GM12878 (cell line): Measurements from ENCODE around the gene P2RX4. TPM values are rescaled to one million over a fixed set of nuclear protein-coding genes. Genes with fewer than 3 reads are reported as not detected.

Source experiments
- ATAC-seq: fragments of 200-7000 bp; cut with Tn5 transposase; 3 replicates; pipeline ENCODE4 v1.9.1; 2020; ENCODE audit warnings: mild to moderate bottlenecking, moderate library complexity
- BruUV-seq: library from RNA; stranded (reverse); fragments of 400-500 nt; replicated peaks from 2 replicates; lab custom pipeline; 2021; lab: Mats Ljungman, UMichigan
- CTCF ChIA-PET: fragments of 300-600 bp; sonication (Branson Sonifier 250); formaldehyde crosslinking; extraction: SDS; loops from one replicate; lab custom pipeline; 2021; ENCODE audit warnings: inconsistent platforms; lab: Yijun Ruan, JAX
- POLR2A ChIA-PET: fragments of 350-600 bp; formaldehyde crosslinking; extraction: SDS; loops from one replicate; lab custom pipeline; 2021; ENCODE audit warnings: inconsistent platforms; lab: Charles Lee
- RAD21 ChIA-PET: fragments of 300-600 bp; sonication (Branson Sonifier 250); formaldehyde crosslinking; loops from one replicate; lab custom pipeline; 2023; ENCODE audit warnings: antibody characterized with exemption; ENCODE audit not compliant: unreplicated experiment; lab: Charles Lee
- SMC1A ChIA-PET: fragments of 300-600 bp; sonication (Branson Sonifier 250); formaldehyde crosslinking; loops from one replicate; lab custom pipeline; 2023; ENCODE audit not compliant: unreplicated experiment, uncharacterized antibody; lab: Charles Lee
- DNase-seq: peaks from one replicate; pipeline ENCODE4 v3.0.0-alpha.2; 2011; ENCODE audit warnings: low read depth, low spot score
- FAIRE-seq: peaks from 3 replicates; lab custom pipeline; 2011; peaks lifted over from hg19 to GRCh38; lab: Jason Lieb, UNC
- H2AFZ ChIP-seq: 2 replicates; pipeline ENCODE4 v1.6.0; 2011; ENCODE audit warnings: low read depth, low read length, control low read depth; ENCODE audit not compliant: control insufficient read depth
- H3K27ac ChIP-seq: 2 replicates; pipeline ENCODE4 v1.5.1; 2011; ENCODE audit warnings: control low read depth; ENCODE audit not compliant: control insufficient read depth, insufficient read depth
- H3K27me3 ChIP-seq, 2 experiments: replicated peaks in 1 of 2; 2 replicates each; pipeline versions ENCODE4 v1.6.0 to v1.6.1; 2011; ENCODE audit warnings: low read length in 1 of 2; ENCODE audit not compliant: control insufficient read depth in 2 of 2, insufficient read depth in 2 of 2
- H3K36me3 ChIP-seq, 2 experiments: 2 replicates each; pipeline ENCODE4 v1.5.1; 2011; ENCODE audit warnings: low read length in 1 of 2; ENCODE audit not compliant: control insufficient read depth in 2 of 2, insufficient read depth in 2 of 2
- H3K4me1 ChIP-seq: 2 replicates; pipeline ENCODE4 v1.6.1; 2011; ENCODE audit warnings: mild to moderate bottlenecking, low read length, moderate library complexity, mixed read lengths; ENCODE audit not compliant: control insufficient read depth, insufficient read depth
- H3K4me2 ChIP-seq: 2 replicates; pipeline ENCODE4 v1.6.0; 2011; ENCODE audit warnings: control low read depth; ENCODE audit not compliant: control insufficient read depth, insufficient read depth
- H3K4me3 ChIP-seq: fragments of 200-600 bp; sonication (generic); 2 replicates; pipeline ENCODE4 v1.5.1; 2016
- H3K79me2 ChIP-seq: 2 replicates; pipeline ENCODE4 v1.6.0; 2011; ENCODE audit warnings: low read length; ENCODE audit not compliant: control insufficient read depth, insufficient read depth
- H3K9ac ChIP-seq: 2 replicates; pipeline ENCODE4 v1.8.0; 2011; ENCODE audit warnings: low read length, control low read depth, mixed read lengths; ENCODE audit not compliant: control insufficient read depth, insufficient read depth
- H3K9me3 ChIP-seq: replicated peaks from 3 replicates; pipeline ENCODE4 v1.5.1; 2011; ENCODE audit warnings: mild to moderate bottlenecking, low read length; ENCODE audit not compliant: control insufficient read depth, insufficient read depth
- H4K20me1 ChIP-seq: 2 replicates; pipeline ENCODE4 v1.6.0; 2011; ENCODE audit not compliant: control insufficient read depth, insufficient read depth
- BCL11A ChIP-seq: IDR thresholded peaks from 2 replicates; pipeline ENCODE4 v1.6.1; 2011; ENCODE audit warnings: low read depth, low read length
- CBX3 ChIP-seq: fragments of 200-600 bp; sonication (generic); IDR thresholded peaks from 2 replicates; pipeline ENCODE4 v1.6.1; 2016; ENCODE audit warnings: low read depth, borderline replicate concordance
- ELK1 ChIP-seq: IDR thresholded peaks from 2 replicates; pipeline ENCODE4 v1.6.1; 2012; ENCODE audit warnings: low read depth, low read length, improper control_type of control experiment
- FOXM1 ChIP-seq: IDR thresholded peaks from 2 replicates; pipeline ENCODE4 v1.6.1; 2012; ENCODE audit warnings: low read depth, mild to moderate bottlenecking, inconsistent platforms, low read length, moderate library complexity
- GATAD2B ChIP-seq: fragments of 450-650 bp; conservative IDR thresholded peaks from 2 replicates; pipeline ENCODE4 v1.6.1; 2017; ENCODE audit warnings: low read depth, mild to moderate bottlenecking, moderate library complexity
- HDAC6 ChIP-seq: fragments of 200-600 bp; sonication (generic); IDR thresholded peaks from one replicate; pipeline ENCODE4 v1.8.0; 2017; ENCODE audit warnings: antibody characterized with exemption; ENCODE audit not compliant: unreplicated experiment
- IKZF2 ChIP-seq, 2 experiments: fragments of 450-650 bp; IDR thresholded peaks; 2 replicates each; pipeline ENCODE4 v1.6.1; 2017; ENCODE audit warnings: mild to moderate bottlenecking in 2 of 2, moderate library complexity in 2 of 2
- IRF3 ChIP-seq: fragments of 450-650 bp; IDR thresholded peaks from 2 replicates; pipeline ENCODE4 v1.6.1; 2014; ENCODE audit warnings: mild to moderate bottlenecking
- JUND ChIP-seq: IDR thresholded peaks from 2 replicates; pipeline ENCODE4 v1.6.1; 2012; ENCODE audit warnings: low read depth, mild to moderate bottlenecking, low read length, improper control_type of control experiment, moderate library complexity
- POU2F2 ChIP-seq: IDR thresholded peaks from 3 replicates; pipeline ENCODE4 v1.6.1; 2011; ENCODE audit warnings: low read depth, mild to moderate bottlenecking, low read length, borderline replicate concordance
- RAD51 ChIP-seq: fragments of 450-650 bp; IDR thresholded peaks from 2 replicates; pipeline ENCODE4 v1.6.1; 2016; ENCODE audit warnings: moderate library complexity, mild to moderate bottlenecking, inconsistent platforms
- SMC3 ChIP-seq: IDR thresholded peaks from 2 replicates; pipeline ENCODE4 v1.6.1; 2011; ENCODE audit warnings: low read length, improper control_type of control experiment, borderline replicate concordance
- SREBF1 ChIP-seq: IDR thresholded peaks from 2 replicates; pipeline ENCODE4 v1.6.1; 2012; ENCODE audit warnings: mild to moderate bottlenecking, low read length
- STAT1 ChIP-seq: fragments of 450-650 bp; conservative IDR thresholded peaks from 2 replicates; pipeline ENCODE4 v1.6.1; 2014; ENCODE audit warnings: antibody characterized with exemption, mild to moderate bottlenecking
- STAT3 ChIP-seq: IDR thresholded peaks from 2 replicates; pipeline ENCODE4 v1.6.1; 2011; ENCODE audit warnings: low read depth, low read length, improper control_type of control experiment
- ZNF384 ChIP-seq: IDR thresholded peaks from 2 replicates; pipeline ENCODE4 v1.6.1; 2012; ENCODE audit warnings: low read depth, mild to moderate bottlenecking, low read length, improper control_type of control experiment, borderline replicate concordance
- WGBS: methylation state at CpG from one replicate; pipeline ENCODE4 v1.1.6; 2016; ENCODE audit warnings: low lambda C conversion rate; ENCODE audit not compliant: insufficient replicate concordance, insufficient coverage; ENCODE audit errors: missing lambda C conversion rate; 5-methylcytosine and 5-hydroxymethylcytosine counted together
- in situ Hi-C: fragments of 300-500 bp; cut with MboI; formaldehyde crosslinking; loops from 9 replicates; pipeline ENCODE4 v1.14.3; 2018; ENCODE audit warnings: mixed read lengths
- intact Hi-C: fragments of 100-400 bp; cut with micrococcal nuclease; formaldehyde crosslinking; loops from one replicate; pipeline ENCODE4 v1.14.2; 2022; ENCODE audit not compliant: unreplicated experiment
- polyA plus RNA-seq, 11 experiments: library from polyadenylated mRNA; depleted of rRNA in 4 of 11; unstranded in 6 of 11; stranded (reverse) in 5 of 11; fragments of >200 nt; fragmentation: Nextera tagmentation in 4 of 11; fragmentation: Illumina TruSeq in 1 of 11; extraction: Ambion mirVana in 4 of 11; extraction: Trizol in 1 of 11; gene quantifications; 1 replicate in 1 of 11; 2 replicates in 10 of 11; pipeline versions ENCODE4 v1.2.1 to v1.2.3, GENCODE V29; 2011 to 2016; ENCODE audit warnings: inconsistent platforms in 2 of 11, missing spikeins in 2 of 11, low read depth in 1 of 11
- total RNA-seq, 4 experiments: library from RNA; depleted of rRNA in 3 of 4; stranded (reverse); fragments of >200 nt in 3 of 4; fragmentation: Illumina TruSeq in 1 of 4; extraction: Trizol in 1 of 4; gene quantifications; 2 replicates each; pipeline versions ENCODE4 v1.2.1 to v1.2.3, GENCODE V29; 2013 to 2021
- TF ChIP-seq, protein P1 (sequence below): fragments of 450-650 bp; IDR thresholded peaks from 2 replicates; pipeline ENCODE4 v1.6.1; 2016; ENCODE audit warnings: mild to moderate bottlenecking, moderate library complexity, borderline replicate concordance

Gene P2RX4
- total and polyA plus RNA-seq, 10 of the 15 experiments (the other 5 are each of a cell fraction or from before 2014, with no cell fraction given), result 9.0 to 43.4 (median 20.5) TPM

GRCh38 chr12:121165316-121165715, 44.6 kb upstream of the P2RX4 start (continued):
- TF ChIP-seq RAD51, result no peak

DNA sequence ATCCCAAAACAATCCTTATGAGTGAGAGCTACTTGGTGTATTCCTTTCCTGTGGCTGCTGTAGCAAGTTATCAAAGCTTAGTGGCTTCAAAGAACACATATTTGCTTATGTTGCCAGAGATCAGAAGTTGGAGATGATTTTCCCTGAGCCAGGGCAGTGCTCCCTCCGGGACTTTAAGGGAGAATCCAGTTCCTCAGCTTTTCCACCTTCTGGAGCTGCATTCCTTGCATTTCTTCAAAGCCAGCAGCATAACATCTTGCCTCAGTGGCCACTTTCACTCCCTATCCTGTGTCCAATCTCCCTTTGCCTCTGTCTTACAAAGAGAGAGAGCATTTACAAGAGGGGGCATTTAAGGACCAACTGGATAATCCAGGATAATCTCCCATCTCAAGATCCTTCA, 43.6 kb upstream of the P2RX4 start:
- no peaks in the 10 kb centered on the region for H3K4me1 ChIP-seq
- H3K27me3 ChIP-seq, result no peaks in the 10 kb centered on the region
- intact Hi-C loops (no loop called here), in situ Hi-C loops (no loop called here)
- H3K27ac ChIP-seq, result no peak overlapping the region
- ChIA-PET CTCF (interaction anchor here (0.7 kb wide), 1 partner anchor 10 kb away, joined by 3 read pairs; no protein-coding TSS in a partner anchor), POLR2A (no interaction called here), RAD21 (no interaction called here), SMC1A (no interaction called here)
- no peaks in the 10 kb centered on the region for H4K20me1 ChIP-seq
- no peak for FAIRE-seq
- no peak overlapping the region for H2AFZ ChIP-seq
- WGBS, result 43% methylated on average over 1 of the region's 1 CpG
- no peak for ATAC-seq
- no peak overlapping the region for H3K4me3 ChIP-seq
- no peaks in the 10 kb centered on the region for H3K9me3 ChIP-seq
- H3K79me2 ChIP-seq, result no peaks in the 10 kb centered on the region
- no TSS peak for BruUV-seq
- DNase-seq, result no peak
- H3K36me3 ChIP-seq, result no peaks in the 10 kb centered on the region; a peak in 1 of 4 replicates
- H3K9ac ChIP-seq, result no peak overlapping the region
- no peak overlapping the region for H3K4me2 ChIP-seq
- TF ChIP-seq, protein P1, sequence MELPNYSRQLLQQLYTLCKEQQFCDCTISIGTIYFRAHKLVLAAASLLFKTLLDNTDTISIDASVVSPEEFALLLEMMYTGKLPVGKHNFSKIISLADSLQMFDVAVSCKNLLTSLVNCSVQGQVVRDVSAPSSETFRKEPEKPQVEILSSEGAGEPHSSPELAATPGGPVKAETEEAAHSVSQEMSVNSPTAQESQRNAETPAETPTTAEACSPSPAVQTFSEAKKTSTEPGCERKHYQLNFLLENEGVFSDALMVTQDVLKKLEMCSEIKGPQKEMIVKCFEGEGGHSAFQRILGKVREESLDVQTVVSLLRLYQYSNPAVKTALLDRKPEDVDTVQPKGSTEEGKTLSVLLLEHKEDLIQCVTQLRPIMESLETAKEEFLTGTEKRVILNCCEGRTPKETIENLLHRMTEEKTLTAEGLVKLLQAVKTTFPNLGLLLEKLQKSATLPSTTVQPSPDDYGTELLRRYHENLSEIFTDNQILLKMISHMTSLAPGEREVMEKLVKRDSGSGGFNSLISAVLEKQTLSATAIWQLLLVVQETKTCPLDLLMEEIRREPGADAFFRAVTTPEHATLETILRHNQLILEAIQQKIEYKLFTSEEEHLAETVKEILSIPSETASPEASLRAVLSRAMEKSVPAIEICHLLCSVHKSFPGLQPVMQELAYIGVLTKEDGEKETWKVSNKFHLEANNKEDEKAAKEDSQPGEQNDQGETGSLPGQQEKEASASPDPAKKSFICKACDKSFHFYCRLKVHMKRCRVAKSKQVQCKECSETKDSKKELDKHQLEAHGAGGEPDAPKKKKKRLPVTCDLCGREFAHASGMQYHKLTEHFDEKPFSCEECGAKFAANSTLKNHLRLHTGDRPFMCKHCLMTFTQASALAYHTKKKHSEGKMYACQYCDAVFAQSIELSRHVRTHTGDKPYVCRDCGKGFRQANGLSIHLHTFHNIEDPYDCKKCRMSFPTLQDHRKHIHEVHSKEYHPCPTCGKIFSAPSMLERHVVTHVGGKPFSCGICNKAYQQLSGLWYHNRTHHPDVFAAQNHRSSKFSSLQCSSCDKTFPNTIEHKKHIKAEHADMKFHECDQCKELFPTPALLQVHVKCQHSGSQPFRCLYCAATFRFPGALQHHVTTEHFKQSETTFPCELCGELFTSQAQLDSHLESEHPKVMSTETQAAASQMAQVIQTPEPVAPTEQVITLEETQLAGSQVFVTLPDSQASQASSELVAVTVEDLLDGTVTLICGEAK, result no peak
- TF ChIP-seq POU2F2 (no peak), BCL11A (no peak), STAT3 (no peak), STAT1 (no peak), CBX3 (no peak), HDAC6 (no peak), ELK1 (no peak), GATAD2B (no peak), IRF3 (no peak), SREBF1 (no peak), IKZF2 (IDR thresholded peaks at IDR 0.05) (no peak), JUND (no peak), ZNF384 (no peak), SMC3 (no peak), FOXM1 (no peak)
